Measurements from ENCODE around the gene RBM6. TPM values are rescaled to one million over a fixed set of nuclear protein-coding genes. Genes with fewer than 3 reads are reported as not detected.

RBM6 gene
- total RNA-seq, 4 donors from 2014 or later: 57.9 to 100 (median 66.9) TPM

- peaks cover 0 to 7% (median 2%) of the 10 kb centered on the region in 4 donors for H3K36me3 ChIP-seq
- no peak for DNase-seq (ENCODE audit: extremely low spot score)
- no peak overlapping the region for H3K4me3 ChIP-seq
- 95% methylated on average over 5 of the region's 5 CpGs for WGBS
- H3K9me3 ChIP-seq: no peaks in the 10 kb centered on the region
- peaks cover 17 to 32% (median 27%) of the 10 kb centered on the region in 4 donors for H3K4me1 ChIP-seq
- H3K27ac ChIP-seq (replicated peaks in 1 of 4): no peak overlapping the region
- TF ChIP-seq CTCF (IDR thresholded peaks at IDR 0.05) (no peak), EP300 (IDR thresholded peaks at IDR 0.05) (no peak), POLR2A (IDR thresholded peaks at IDR 0.05; ENCODE audit: low read depth) (no peak), POLR2AphosphoS5 (IDR thresholded peaks at IDR 0.05) (no peak)
- intact Hi-C loops (cut with DNase I): no loop called here
- no peaks in the 10 kb centered on the region for H3K27me3 ChIP-seq
Observed at GRCh38 chr3:49927798-49928197, 12.2 kb upstream of the RBM6 start.

- Histone ChIP-seq H3K36me3 (peaks cover 0 to 4% (median 2%) of the 10 kb centered on the region in 4 donors), H3K27me3 (no peaks in the 10 kb centered on the region), H3K9me3 (no peaks in the 10 kb centered on the region), H3K27ac (replicated peaks in 1 of 4) (no peak overlapping the region), H3K4me1 (peaks cover 17 to 32% (median 27%) of the 10 kb centered on the region in 4 donors), H3K4me3 (peak overlapping the region; percentile 73 to 90 (median 76))
- no peak for TF ChIP-seq EP300 (IDR thresholded peaks at IDR 0.05)
- no peak for TF ChIP-seq CTCF (IDR thresholded peaks at IDR 0.05)
- TF ChIP-seq POLR2AphosphoS5 (IDR thresholded peaks at IDR 0.05): no peak
- TF ChIP-seq POLR2A (IDR thresholded peaks at IDR 0.05; ENCODE audit: low read depth): no peak
- 88% methylated on average over 4 of the region's 5 CpGs for whole genome bisulfite sequencing
- intact Hi-C loops (cut with DNase I): no loop called here
- DNase-seq (ENCODE audit: extremely low spot score): no peak
Observed at GRCh38 chr3:49928481-49929017, 11.4 kb upstream of the RBM6 start.

GRCh38 chr3:49929291-49930167 is 10.4 kb upstream of the RBM6 start, which contains the start of gene MON1A:
TSS of gene MON1A (minus strand) at chr3:49929811. CDS start at chr3:49913346, 16,465 bp downstream.
- intact Hi-C loops (cut with DNase I): no loop called here
- Histone ChIP-seq H3K36me3 (peaks cover 0 to 2% (median under 1%) of the 10 kb centered on the region in 4 donors), H3K4me1 (peaks cover 17 to 32% (median 27%) of the 10 kb centered on the region in 4 donors), H3K27me3 (no peaks in the 10 kb centered on the region), H3K27ac (replicated peaks in 1 of 4) (peak within 1 kb of the TSS; percentile 85 to 90 (median 87)), H3K9me3 (no peaks in the 10 kb centered on the region), H3K4me3 (peak within 1 kb of the TSS; percentile 73 to 90 (median 76))
- WGBS: 3% methylated on average over 23 of the region's 56 CpGs
- TF ChIP-seq EP300 (IDR thresholded peaks at IDR 0.05) (no peak), POLR2AphosphoS5 (IDR thresholded peaks at IDR 0.05) (peak; percentile 84 to 87), CTCF (IDR thresholded peaks at IDR 0.05) (peak; percentile 24 to 34 (median 30)), POLR2A (IDR thresholded peaks at IDR 0.05; ENCODE audit: low read depth) (no peak)
- DNase-seq (ENCODE audit: extremely low spot score): peak; percentile 98

- no peak for DNase-seq (ENCODE audit: extremely low spot score)
- no peaks in the 10 kb centered on the region for H3K27me3 ChIP-seq
- H3K9me3 ChIP-seq: no peaks in the 10 kb centered on the region
- H3K27ac ChIP-seq (replicated peaks in 1 of 4): peak overlapping the region; percentile 85 to 90 (median 87)
- 36% methylated on average over 16 of the region's 16 CpGs for WGBS
- H3K4me3 ChIP-seq: peak overlapping the region; percentile 73 to 90 (median 76)
- TF ChIP-seq CTCF (IDR thresholded peaks at IDR 0.05) (no peak), POLR2AphosphoS5 (IDR thresholded peaks at IDR 0.05) (no peak), POLR2A (IDR thresholded peaks at IDR 0.05; ENCODE audit: low read depth) (no peak), EP300 (IDR thresholded peaks at IDR 0.05) (no peak)
- H3K4me1 ChIP-seq: peaks cover 17 to 32% (median 27%) of the 10 kb centered on the region in 4 donors
- peaks cover 0 to 2% (median 0%) of the 10 kb centered on the region in 4 donors for H3K36me3 ChIP-seq
- intact Hi-C loops (cut with DNase I): no loop called here
Observed at GRCh38 chr3:49930168-49930690, 9.7 kb upstream of the RBM6 start.

Data from esophagus muscularis mucosa (tissue), 4 donors.